Activated naive CD8-positive, alpha-beta T cell (primary cell): ENCODE data around the gene TOP1.

Source experiments
- H3K27ac Mint-ChIP-seq: one replicate; pipeline ENCODE4 v1.8.0; 2021; ENCODE audit warnings: mixed read lengths
- H3K27me3 Mint-ChIP-seq: one replicate; pipeline ENCODE4 v1.8.0; 2021; ENCODE audit warnings: mixed read lengths
- H3K36me3 Mint-ChIP-seq: one replicate; pipeline ENCODE4 v1.8.0; 2021; ENCODE audit warnings: mixed read lengths
- H3K4me1 Mint-ChIP-seq: one replicate; pipeline ENCODE4 v1.8.0; 2021; ENCODE audit warnings: low read depth, mixed read lengths
- H3K4me3 Mint-ChIP-seq: one replicate; pipeline ENCODE4 v1.8.0; 2021; ENCODE audit warnings: mild to moderate bottlenecking, mixed read lengths
- H3K9me3 Mint-ChIP-seq: one replicate; pipeline ENCODE4 v1.8.0; 2021; ENCODE audit warnings: low read depth, mixed read lengths

The TOP1 gene

DNA sequence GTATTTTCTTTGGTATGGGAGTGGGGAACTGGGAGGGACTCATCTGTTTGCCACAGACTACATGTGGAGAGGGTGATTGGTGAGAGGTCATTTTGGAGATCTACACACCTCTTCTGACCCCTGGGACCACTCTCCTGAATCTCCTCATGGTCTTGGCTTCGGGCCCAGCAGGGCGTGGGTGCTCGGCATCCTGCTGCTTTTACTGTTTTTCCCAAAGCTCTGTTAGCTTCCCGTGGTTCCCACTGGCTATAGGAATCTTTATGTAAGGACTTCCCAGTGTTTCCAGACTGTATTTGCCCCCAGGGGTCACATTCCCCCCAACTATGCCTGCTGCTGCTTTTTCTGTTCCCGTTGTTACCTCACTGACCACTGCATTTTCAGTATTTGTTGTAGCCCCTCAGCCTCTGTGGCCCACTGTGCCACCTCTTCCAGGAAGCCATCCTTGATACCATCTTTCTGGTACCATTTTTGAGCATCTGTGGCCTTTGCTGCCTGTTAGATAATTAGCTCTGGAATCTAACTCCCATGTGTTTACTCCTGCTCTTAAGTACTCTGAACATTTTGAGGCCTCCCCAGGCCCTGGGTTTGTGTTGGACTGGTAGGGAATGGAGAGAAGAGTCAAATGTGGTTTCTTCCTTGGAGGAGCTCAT, 123.6 kb downstream of the TOP1 start:
- H3K36me3 Mint-ChIP-seq = peaks cover 7% of the 10 kb centered on the region
- H3K9me3 Mint-ChIP-seq = peaks cover 4% of the 10 kb centered on the region
- H3K4me1 Mint-ChIP-seq = peaks cover 95% of the 10 kb centered on the region
- peak overlapping the region; percentile 97 for H3K27ac Mint-ChIP-seq
- no peaks in the 10 kb centered on the region for H3K27me3 Mint-ChIP-seq
- H3K4me3 Mint-ChIP-seq = peak overlapping the region; percentile 69

DNA sequence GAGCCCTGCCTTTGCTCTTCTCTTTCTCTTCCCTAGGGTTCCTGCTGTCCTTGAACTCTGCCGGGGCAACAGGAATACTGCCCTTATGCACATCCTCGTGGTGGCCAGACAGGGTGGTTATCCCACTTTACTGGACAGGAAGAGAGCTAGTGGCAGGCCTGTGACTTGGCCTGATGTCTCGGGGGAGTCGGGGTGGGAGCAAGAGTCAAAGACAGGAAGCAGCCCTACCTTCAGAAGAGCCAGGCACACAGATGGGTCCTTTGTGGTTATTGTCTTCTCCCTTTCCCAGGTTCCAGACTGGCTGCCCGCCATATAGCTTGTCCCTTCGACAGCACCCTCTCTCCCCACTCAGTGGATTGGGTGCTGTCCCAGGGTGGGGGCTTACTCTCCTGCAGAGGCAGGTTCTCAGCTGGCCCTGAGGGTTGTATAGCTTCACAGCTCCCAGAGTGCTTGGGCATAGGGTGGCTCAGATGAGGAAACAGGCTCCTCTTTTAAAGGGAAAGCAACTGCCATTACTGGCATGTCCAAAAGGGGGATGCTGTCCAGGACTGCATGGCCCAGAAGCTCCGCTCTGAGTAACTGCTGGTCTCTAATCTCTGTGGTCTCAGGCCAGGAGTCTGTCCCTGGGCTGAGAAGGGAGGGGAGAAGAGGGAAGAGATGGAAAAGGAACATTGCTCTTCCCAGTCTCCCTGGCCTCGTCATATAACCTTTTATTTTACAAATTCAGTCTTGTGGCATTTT, 126.0 kb downstream of the TOP1 start:
- Mint-ChIP-seq H3K4me3 (peak overlapping the region; percentile 72), H3K27ac (peak overlapping the region; percentile 88), H3K4me1 (peaks cover 96% of the 10 kb centered on the region), H3K36me3 (peaks cover 3% of the 10 kb centered on the region), H3K9me3 (peaks cover under 1% of the 10 kb centered on the region), H3K27me3 (no peaks in the 10 kb centered on the region)

DNA sequence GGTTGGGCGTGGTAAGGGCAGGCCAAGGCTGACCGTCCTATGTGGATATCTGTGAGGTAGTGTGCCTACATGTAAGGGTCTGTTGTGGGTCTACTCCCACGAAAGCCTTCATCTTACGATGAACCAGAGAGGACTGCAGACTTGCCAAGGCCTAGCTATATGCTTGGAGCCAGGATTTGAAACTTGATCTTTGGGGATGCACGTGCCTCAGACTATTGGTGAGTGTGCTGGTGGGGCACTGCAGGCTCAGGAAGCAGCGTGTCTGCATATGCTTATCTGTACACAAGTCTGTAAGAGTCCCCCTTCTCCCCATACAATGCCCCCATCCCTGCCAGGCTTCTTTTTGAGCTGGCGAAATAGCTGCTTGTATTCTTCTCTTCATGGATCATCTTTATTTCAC, 126.6 kb downstream of the TOP1 start:
- Mint-ChIP-seq H3K9me3 (no peaks in the 10 kb centered on the region), H3K36me3 (peaks cover 7% of the 10 kb centered on the region), H3K27ac (peak overlapping the region; percentile 88), H3K4me1 (peaks cover 96% of the 10 kb centered on the region), H3K27me3 (no peaks in the 10 kb centered on the region), H3K4me3 (peak overlapping the region; percentile 72)

DNA sequence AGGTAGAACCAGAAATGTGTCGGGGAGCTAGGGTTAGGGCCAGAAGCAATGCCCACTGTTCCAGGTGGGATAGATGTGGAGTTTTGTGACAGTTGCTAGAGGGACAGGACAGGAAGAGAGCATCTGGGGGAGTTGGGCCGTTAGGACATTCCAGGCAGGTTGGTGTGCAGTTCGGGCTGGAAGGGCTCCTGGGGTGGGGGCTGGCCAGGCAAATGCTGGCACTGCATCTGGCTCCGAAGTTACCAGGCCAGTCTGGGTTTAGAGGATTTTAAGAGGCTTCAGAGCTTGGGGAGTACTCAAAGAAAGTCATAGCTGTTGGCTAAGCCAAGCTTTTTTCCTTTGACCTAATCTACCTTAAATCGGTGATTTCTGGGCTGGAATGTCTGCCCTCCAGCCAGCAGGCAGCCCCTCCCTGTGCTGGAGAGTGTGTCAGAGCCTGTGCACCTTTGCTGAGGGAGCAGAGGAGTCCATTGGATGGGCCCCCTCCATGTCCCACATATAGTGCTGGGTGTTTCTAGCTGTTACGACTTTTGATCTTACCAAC, 129.5 kb downstream of the TOP1 start:
- Mint-ChIP-seq H3K4me3 (peak overlapping the region; percentile 80), H3K27ac (peak overlapping the region; percentile 88), H3K9me3 (no peaks in the 10 kb centered on the region), H3K4me1 (peaks cover 94% of the 10 kb centered on the region), H3K36me3 (peaks cover 12% of the 10 kb centered on the region), H3K27me3 (no peaks in the 10 kb centered on the region)

DNA sequence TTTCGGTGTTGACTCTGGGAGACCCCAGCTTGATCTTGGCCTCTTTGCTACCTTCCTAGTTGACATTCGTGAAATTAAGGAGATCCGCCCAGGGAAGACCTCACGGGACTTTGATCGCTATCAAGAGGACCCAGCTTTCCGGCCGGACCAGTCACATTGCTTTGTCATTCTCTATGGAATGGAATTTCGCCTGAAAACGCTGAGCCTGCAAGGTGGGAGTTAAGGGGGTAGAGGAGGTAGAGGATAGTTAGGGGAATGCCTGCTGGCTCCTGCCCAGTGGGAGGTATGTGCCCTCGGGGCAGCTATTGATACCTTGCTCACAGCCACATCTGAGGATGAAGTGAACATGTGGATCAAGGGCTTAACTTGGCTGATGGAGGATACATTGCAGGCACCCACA, 130.9 kb downstream of the TOP1 start:
- peaks cover 16% of the 10 kb centered on the region for H3K36me3 Mint-ChIP-seq
- H3K4me1 Mint-ChIP-seq = peaks cover 94% of the 10 kb centered on the region
- no peaks in the 10 kb centered on the region for H3K9me3 Mint-ChIP-seq
- H3K4me3 Mint-ChIP-seq = peak overlapping the region; percentile 80
- no peaks in the 10 kb centered on the region for H3K27me3 Mint-ChIP-seq
- peak overlapping the region; percentile 88 for H3K27ac Mint-ChIP-seq

DNA sequence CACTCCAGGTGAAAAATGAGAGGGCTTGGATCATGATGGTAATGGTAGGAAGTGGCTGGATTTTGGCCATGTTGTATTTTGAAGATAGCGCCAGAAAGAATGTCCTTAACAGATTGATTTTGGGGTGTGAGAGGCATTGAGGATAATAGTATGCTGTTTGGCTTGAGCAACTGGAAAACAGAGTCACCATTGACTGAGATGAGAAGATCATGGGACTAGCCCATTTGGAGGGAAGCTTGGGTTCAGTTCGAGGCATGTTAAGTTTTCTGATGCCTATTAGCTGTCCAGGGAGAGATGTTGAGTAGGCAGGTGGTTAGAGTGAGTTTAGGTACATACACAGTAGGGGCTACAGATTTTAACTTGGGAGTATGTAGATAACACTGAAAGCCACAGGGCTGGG, 132.1 kb downstream of the TOP1 start:
- Mint-ChIP-seq H3K27ac (peak overlapping the region; percentile 88), H3K4me1 (peaks cover 89% of the 10 kb centered on the region), H3K4me3 (peak overlapping the region; percentile 53), H3K36me3 (peaks cover 16% of the 10 kb centered on the region), H3K9me3 (no peaks in the 10 kb centered on the region), H3K27me3 (no peaks in the 10 kb centered on the region)

DNA sequence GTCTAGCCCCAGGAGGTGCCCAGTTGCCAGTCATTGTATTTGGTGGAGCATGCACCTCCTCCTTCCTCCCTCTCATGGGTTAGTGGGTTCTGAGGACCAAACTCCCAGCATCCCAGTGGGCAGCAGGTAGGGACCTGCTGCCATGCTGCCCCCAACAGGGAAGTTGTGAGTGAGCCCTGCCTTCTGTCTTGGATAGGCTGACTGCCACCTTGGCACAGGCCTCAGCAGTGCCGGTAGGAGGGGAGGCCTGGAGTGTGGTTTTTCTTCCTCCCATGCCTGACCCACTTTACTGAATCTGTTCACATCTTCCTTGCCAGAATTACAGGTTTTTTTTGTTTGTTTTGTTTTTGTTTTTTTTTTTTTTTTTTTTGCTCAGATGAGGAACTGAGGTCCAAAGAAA, 133.3 kb downstream of the TOP1 start:
- peaks cover 16% of the 10 kb centered on the region for H3K36me3 Mint-ChIP-seq
- H3K27ac Mint-ChIP-seq = peak overlapping the region; percentile 81
- peak overlapping the region; percentile 53 for H3K4me3 Mint-ChIP-seq
- H3K4me1 Mint-ChIP-seq = peaks cover 83% of the 10 kb centered on the region
- H3K9me3 Mint-ChIP-seq = no peaks in the 10 kb centered on the region
- no peaks in the 10 kb centered on the region for H3K27me3 Mint-ChIP-seq

DNA sequence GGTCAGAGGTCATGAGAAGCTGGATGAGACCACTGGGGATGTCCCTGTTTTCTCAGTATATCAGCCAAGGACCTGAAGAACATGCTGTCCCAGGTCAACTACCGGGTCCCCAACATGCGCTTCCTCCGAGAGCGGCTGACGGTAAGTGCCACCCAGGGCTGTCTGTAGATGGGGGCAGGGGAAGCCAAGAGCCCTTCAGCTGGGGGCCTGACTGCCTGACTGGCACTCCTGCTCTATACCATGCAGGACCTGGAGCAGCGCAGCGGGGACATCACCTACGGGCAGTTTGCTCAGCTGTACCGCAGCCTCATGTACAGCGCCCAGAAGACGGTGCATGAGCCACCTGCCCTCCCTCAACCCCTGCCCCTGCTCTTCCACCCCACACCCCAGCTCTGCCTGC, 133.8 kb downstream of the TOP1 start:
- Mint-ChIP-seq H3K27me3 (no peaks in the 10 kb centered on the region), H3K4me3 (peak overlapping the region; percentile 53), H3K4me1 (peaks cover 83% of the 10 kb centered on the region), H3K9me3 (no peaks in the 10 kb centered on the region), H3K36me3 (peaks cover 20% of the 10 kb centered on the region), H3K27ac (peak overlapping the region; percentile 81)

DNA sequence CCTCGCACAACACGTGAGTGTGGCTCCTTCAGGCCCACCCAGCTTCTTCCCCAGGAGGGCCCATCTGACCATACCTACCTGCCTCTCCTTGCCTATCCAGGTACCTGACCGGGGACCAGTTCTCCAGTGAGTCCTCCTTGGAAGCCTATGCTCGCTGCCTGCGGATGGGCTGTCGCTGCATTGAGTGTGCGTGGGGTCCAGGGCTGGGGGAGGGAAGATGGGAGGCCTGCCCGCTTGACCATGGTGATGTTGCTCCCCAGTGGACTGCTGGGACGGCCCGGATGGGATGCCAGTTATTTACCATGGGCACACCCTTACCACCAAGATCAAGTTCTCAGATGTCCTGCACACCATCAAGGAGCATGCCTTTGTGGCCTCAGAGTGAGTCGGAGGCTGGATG, 135.2 kb downstream of the TOP1 start:
- H3K4me3 Mint-ChIP-seq = no peak overlapping the region
- peak overlapping the region; percentile 81 for H3K27ac Mint-ChIP-seq
- H3K4me1 Mint-ChIP-seq = peaks cover 71% of the 10 kb centered on the region
- no peaks in the 10 kb centered on the region for H3K9me3 Mint-ChIP-seq
- H3K27me3 Mint-ChIP-seq = no peaks in the 10 kb centered on the region
- H3K36me3 Mint-ChIP-seq = peaks cover 20% of the 10 kb centered on the region

DNA sequence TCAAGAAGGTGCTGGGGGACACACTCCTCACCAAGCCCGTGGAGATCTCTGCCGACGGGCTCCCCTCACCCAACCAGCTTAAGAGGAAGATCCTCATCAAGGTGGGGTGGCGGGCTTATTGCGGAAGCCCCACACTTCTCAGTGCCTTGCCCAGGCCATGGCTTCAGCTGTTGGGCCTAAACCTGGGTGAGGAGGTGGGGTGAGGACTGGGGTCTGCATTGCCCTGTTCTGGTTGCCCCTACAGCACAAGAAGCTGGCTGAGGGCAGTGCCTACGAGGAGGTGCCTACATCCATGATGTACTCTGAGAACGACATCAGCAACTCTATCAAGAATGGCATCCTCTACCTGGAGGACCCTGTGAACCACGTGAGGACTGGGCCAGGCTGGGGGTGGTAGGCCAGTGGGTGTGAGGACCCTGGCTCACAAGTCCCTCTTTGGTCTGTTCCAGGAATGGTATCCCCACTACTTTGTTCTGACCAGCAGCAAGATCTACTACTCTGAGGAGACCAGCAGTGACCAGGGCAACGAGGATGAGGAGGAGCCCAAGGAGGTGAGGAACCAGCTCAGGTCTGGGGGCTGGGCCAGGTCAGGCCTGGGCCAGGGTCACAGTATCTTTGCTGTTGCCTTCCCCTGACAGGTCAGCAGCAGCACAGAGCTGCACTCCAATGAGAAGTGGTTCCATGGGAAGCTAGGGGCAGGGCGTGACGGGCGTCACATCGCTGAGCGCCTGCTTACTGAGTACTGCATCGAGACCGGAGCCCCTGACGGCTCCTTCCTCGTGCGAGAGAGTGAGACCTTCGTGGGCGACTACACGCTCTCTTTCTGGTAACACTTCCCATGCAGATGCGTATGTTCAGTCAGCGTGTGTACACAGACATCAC, 136.6 kb downstream of the TOP1 start:
- H3K9me3 Mint-ChIP-seq = no peaks in the 10 kb centered on the region
- H3K27ac Mint-ChIP-seq = peak overlapping the region; percentile 81
- H3K4me3 Mint-ChIP-seq = no peak overlapping the region
- peaks cover 14% of the 10 kb centered on the region for H3K36me3 Mint-ChIP-seq
- peaks cover 59% of the 10 kb centered on the region for H3K4me1 Mint-ChIP-seq
- no peaks in the 10 kb centered on the region for H3K27me3 Mint-ChIP-seq

DNA sequence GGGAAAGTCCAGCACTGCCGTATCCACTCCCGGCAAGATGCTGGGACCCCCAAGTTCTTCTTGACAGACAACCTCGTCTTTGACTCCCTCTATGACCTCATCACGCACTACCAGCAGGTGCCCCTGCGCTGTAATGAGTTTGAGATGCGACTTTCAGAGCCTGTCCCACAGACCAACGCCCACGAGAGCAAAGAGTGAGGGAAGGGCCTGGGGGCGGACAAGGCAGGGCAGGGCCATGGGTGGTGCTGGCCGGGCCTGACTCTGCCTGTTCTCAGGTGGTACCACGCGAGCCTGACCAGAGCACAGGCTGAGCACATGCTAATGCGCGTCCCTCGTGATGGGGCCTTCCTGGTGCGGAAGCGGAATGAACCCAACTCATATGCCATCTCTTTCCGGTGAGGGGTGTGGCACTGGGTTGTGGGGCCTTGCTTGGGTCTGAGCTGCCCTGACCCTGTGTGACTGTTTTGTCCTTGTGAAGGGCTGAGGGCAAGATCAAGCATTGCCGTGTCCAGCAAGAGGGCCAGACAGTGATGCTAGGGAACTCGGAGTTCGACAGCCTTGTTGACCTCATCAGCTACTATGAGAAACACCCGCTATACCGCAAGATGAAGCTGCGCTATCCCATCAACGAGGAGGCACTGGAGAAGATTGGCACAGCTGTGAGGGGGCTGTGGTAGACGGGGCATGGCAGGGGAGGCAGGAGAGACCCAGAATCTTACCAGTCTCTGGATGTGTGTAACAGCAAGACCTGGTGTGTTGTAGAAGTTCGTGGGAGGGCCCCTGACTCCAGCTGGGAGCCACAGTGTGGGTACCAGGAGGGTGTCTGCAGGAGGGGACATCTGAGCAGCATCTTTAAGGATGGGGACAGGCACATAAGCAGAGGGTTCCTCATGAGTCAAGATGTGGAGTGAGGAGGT, 137.8 kb downstream of the TOP1 start:
- H3K27ac Mint-ChIP-seq = peak overlapping the region; percentile 81
- H3K36me3 Mint-ChIP-seq = peaks cover 8% of the 10 kb centered on the region
- H3K9me3 Mint-ChIP-seq = no peaks in the 10 kb centered on the region
- H3K27me3 Mint-ChIP-seq = no peaks in the 10 kb centered on the region
- H3K4me1 Mint-ChIP-seq = peaks cover 57% of the 10 kb centered on the region
- H3K4me3 Mint-ChIP-seq = no peak overlapping the region

DNA sequence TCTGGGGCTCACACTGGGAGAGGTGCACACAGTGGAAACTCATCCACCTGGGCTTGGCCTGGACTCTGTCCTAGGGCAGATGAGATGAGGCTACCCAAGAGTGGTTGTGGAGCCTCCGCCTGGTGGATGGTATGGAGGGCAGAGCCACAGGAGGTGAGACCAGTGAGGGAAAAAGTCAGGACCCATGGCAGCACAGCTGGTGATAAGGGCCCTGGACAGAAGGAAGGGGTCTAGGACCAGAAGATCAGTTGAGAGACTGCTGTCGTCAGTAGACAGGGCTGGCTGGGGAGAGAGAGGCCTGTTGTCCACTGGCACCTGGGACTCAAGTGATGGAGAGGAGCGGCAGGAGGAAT, 138.5 kb downstream of the TOP1 start:
- Mint-ChIP-seq H3K27me3 (no peaks in the 10 kb centered on the region), H3K9me3 (no peaks in the 10 kb centered on the region), H3K4me1 (peaks cover 57% of the 10 kb centered on the region), H3K36me3 (peaks cover 8% of the 10 kb centered on the region), H3K27ac (peak overlapping the region; percentile 81), H3K4me3 (no peak overlapping the region)

DNA sequence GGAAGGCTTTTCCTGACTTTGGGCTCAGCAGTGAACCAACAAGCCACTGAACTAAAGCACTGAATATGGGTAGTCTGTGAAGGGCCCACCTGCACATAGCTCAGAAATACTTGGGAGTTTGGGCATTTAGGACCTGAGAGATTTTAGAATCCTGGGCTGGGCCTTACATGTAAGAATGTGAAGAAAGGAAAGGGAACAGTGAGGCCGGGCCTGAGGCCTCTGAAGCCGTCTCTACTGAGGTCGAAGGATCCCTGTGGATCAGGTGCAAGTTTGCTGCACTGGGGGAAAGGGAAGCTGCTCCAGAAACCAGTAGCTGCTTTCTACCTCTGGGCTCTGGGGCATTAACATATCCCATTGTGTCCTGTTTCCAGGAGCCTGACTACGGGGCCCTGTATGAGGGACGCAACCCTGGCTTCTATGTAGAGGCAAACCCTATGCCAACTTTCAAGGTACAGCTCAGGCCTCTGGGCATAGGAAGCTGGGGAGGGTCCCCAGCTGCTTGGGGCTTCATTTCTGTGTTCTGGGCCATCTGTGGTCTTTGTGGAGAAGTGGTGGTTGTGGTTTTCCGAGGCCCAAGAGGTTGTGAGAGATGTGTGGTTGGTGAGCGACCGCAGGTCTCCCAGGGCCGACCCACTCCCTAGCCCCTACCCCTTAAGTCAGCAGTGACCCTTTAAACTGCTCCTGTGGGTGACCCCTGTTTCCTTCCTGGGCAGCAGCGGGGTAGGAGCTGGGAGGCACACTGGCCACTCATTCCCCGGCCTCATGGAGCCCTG, 139.0 kb downstream of the TOP1 start:
- Mint-ChIP-seq H3K36me3 (peaks cover 8% of the 10 kb centered on the region), H3K9me3 (no peaks in the 10 kb centered on the region), H3K27me3 (no peaks in the 10 kb centered on the region), H3K4me1 (peaks cover 54% of the 10 kb centered on the region), H3K27ac (peak overlapping the region; percentile 81), H3K4me3 (no peak overlapping the region)
